SK-N-SH treated with all-trans-retinoic acid at 6 μM for 48 hours (cell line): ENCODE data around the gene TMEM263.

ENCODE experiments used
- ATAC-seq: fragments of 200-7000 bp; cut with Tn5 transposase; 3 replicates; pipeline ENCODE4 v1.9.1; 2020; ENCODE audit warnings: mild to moderate bottlenecking, moderate library complexity
- ARNTL ChIP-seq: fragments of 450-650 bp; formaldehyde crosslinking; IDR thresholded peaks from 2 replicates; pipeline ENCODE4 v1.5.0; 2020; ENCODE audit warnings: low read depth, mild to moderate bottlenecking, moderate library complexity, borderline replicate concordance
- CREB5 ChIP-seq: fragments of 250-450 bp; sonication (Bioruptor Pico); IDR thresholded peaks from 2 replicates; pipeline ENCODE4 v1.5.1; 2020; ENCODE audit warnings: low read depth, mild to moderate bottlenecking, moderate library complexity
- CSDC2 ChIP-seq: fragments of 250-450 bp; sonication (Bioruptor Pico); IDR thresholded peaks from 2 replicates; pipeline ENCODE4 v1.5.0; 2020; ENCODE audit warnings: mild to moderate bottlenecking, moderate library complexity
- CSRNP3 ChIP-seq: fragments of 250-450 bp; sonication (Bioruptor Pico); IDR thresholded peaks from 2 replicates; pipeline ENCODE4 v1.5.1; 2021; ENCODE audit warnings: mild to moderate bottlenecking, moderate library complexity
- ESRRG ChIP-seq: fragments of 250-450 bp; sonication (Bioruptor Pico); IDR thresholded peaks from 2 replicates; pipeline ENCODE4 v1.6.1; 2021; ENCODE audit warnings: mild to moderate bottlenecking
- GLIS3 ChIP-seq: fragments of 250-450 bp; sonication (Bioruptor Pico); IDR thresholded peaks from 2 replicates; pipeline ENCODE4 v1.5.0; 2020; ENCODE audit warnings: mild to moderate bottlenecking, moderate library complexity
- ISL1 ChIP-seq: fragments of 250-450 bp; sonication (Bioruptor Pico); IDR thresholded peaks from 2 replicates; pipeline ENCODE4 v2.1.2; 2022; ENCODE audit warnings: mild to moderate bottlenecking, moderate library complexity
- OSR1 ChIP-seq: fragments of 250-450 bp; sonication (Bioruptor Pico); IDR thresholded peaks from 2 replicates; pipeline ENCODE4 v1.8.0; 2022; ENCODE audit warnings: moderate library complexity, mild to moderate bottlenecking, inconsistent platforms
- POU6F1 ChIP-seq: fragments of 250-450 bp; sonication (Bioruptor Pico); IDR thresholded peaks from 2 replicates; pipeline ENCODE4 v1.8.0; 2021; ENCODE audit warnings: low read depth, mild to moderate bottlenecking, moderate library complexity, borderline replicate concordance
- PPARA ChIP-seq: fragments of 250-450 bp; sonication (Bioruptor Pico); IDR thresholded peaks from 2 replicates; pipeline ENCODE4 v1.5.0; 2020; ENCODE audit warnings: mild to moderate bottlenecking, borderline replicate concordance
- RARB ChIP-seq: fragments of 250-450 bp; sonication (Bioruptor Pico); IDR thresholded peaks from 2 replicates; pipeline ENCODE4 v1.8.0; 2021; ENCODE audit warnings: mild to moderate bottlenecking, moderate library complexity
- SNAI2 ChIP-seq: fragments of 250-450 bp; sonication (Bioruptor Pico); IDR thresholded peaks from 2 replicates; pipeline ENCODE4 v1.5.0; 2020; ENCODE audit warnings: mild to moderate bottlenecking, moderate library complexity
- TCF4 ChIP-seq: fragments of 250-450 bp; sonication (Bioruptor Pico); IDR thresholded peaks from 2 replicates; pipeline ENCODE4 v1.8.0; 2021; ENCODE audit warnings: mild to moderate bottlenecking, moderate library complexity, borderline replicate concordance
- TOX ChIP-seq: fragments of 250-450 bp; sonication (Bioruptor Pico); IDR thresholded peaks from 2 replicates; pipeline ENCODE4 v1.8.0; 2021; ENCODE audit warnings: mild to moderate bottlenecking, moderate library complexity, borderline replicate concordance
- ZC3H10 ChIP-seq: fragments of 250-450 bp; sonication (Bioruptor Pico); IDR thresholded peaks from 2 replicates; pipeline ENCODE4 v1.5.1; 2021; ENCODE audit warnings: mild to moderate bottlenecking, moderate library complexity
- ZFP3 ChIP-seq: fragments of 250-450 bp; sonication (Bioruptor Pico); IDR thresholded peaks from 2 replicates; pipeline ENCODE4 v1.5.0; 2020; ENCODE audit warnings: mild to moderate bottlenecking, moderate library complexity
- ZFP30 ChIP-seq: fragments of 450-650 bp; formaldehyde crosslinking; IDR thresholded peaks from 2 replicates; pipeline ENCODE4 v1.5.0; 2022; ENCODE audit warnings: mild to moderate bottlenecking, moderate library complexity
- ZNF565 ChIP-seq: fragments of 450-650 bp; formaldehyde crosslinking; conservative IDR thresholded peaks from 2 replicates; pipeline ENCODE4 v1.5.0; 2020; ENCODE audit warnings: low read depth, mild to moderate bottlenecking, moderate library complexity
- ZNF70 ChIP-seq: fragments of 450-650 bp; formaldehyde crosslinking; IDR thresholded peaks from 2 replicates; pipeline ENCODE4 v1.5.0; 2020; ENCODE audit warnings: mild to moderate bottlenecking, moderate library complexity
- ZNF8 ChIP-seq: fragments of 450-650 bp; formaldehyde crosslinking; IDR thresholded peaks from 2 replicates; pipeline ENCODE4 v1.5.0; 2020; ENCODE audit warnings: mild to moderate bottlenecking, moderate library complexity
- TF ChIP-seq, protein P1 (sequence below): fragments of 250-450 bp; sonication (Bioruptor Pico); IDR thresholded peaks from 2 replicates; pipeline ENCODE4 v1.8.0; 2020; ENCODE audit warnings: mild to moderate bottlenecking, moderate library complexity, borderline replicate concordance
- TF ChIP-seq, protein P2 (sequence below): fragments of 250-450 bp; sonication (Bioruptor Pico); IDR thresholded peaks from 2 replicates; pipeline ENCODE4 v1.5.0; 2020; ENCODE audit warnings: mild to moderate bottlenecking, moderate library complexity

TMEM263 gene

DNA sequence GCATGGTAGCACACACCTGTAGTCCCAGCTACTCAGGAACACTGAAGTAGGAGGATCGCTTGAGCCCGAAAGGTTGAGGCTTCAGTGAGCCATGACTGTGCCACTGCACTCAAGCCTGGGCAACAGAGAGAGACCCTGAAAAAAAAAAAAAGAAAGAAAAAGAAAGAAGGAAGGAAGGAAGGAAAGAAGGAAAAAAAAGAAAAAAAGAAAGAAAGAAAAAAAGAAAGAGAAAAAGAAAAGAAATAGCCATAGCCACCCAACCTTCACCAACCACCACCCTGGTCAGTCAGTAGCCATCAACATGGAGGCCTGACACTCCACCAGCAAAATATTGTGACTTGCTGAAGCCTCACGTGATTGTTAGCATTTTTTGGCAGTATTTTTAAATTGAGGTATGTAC lies 21.4 kb upstream of the TMEM263 start (continued):
- TF ChIP-seq, protein P1, sequence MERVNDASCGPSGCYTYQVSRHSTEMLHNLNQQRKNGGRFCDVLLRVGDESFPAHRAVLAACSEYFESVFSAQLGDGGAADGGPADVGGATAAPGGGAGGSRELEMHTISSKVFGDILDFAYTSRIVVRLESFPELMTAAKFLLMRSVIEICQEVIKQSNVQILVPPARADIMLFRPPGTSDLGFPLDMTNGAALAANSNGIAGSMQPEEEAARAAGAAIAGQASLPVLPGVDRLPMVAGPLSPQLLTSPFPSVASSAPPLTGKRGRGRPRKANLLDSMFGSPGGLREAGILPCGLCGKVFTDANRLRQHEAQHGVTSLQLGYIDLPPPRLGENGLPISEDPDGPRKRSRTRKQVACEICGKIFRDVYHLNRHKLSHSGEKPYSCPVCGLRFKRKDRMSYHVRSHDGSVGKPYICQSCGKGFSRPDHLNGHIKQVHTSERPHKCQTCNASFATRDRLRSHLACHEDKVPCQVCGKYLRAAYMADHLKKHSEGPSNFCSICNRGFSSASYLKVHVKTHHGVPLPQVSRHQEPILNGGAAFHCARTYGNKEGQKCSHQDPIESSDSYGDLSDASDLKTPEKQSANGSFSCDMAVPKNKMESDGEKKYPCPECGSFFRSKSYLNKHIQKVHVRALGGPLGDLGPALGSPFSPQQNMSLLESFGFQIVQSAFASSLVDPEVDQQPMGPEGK (CRISPR knock-in tag) = no peak
- no peak for TF ChIP-seq ESRRG (CRISPR knock-in tag)
- TF ChIP-seq RARB (CRISPR knock-in tag) = no peak

GRCh38 chr12:106941481-106942156 lies 14.1 kb upstream of the TMEM263 start:
- no peak for ATAC-seq
- TF ChIP-seq ESRRG (CRISPR knock-in tag) = no peak
- no peak for TF ChIP-seq CREB5 (CRISPR knock-in tag)
- no peak for TF ChIP-seq ZFP30 (CRISPR knock-in tag)
- TF ChIP-seq ARNTL (CRISPR knock-in tag) = no peak

DNA sequence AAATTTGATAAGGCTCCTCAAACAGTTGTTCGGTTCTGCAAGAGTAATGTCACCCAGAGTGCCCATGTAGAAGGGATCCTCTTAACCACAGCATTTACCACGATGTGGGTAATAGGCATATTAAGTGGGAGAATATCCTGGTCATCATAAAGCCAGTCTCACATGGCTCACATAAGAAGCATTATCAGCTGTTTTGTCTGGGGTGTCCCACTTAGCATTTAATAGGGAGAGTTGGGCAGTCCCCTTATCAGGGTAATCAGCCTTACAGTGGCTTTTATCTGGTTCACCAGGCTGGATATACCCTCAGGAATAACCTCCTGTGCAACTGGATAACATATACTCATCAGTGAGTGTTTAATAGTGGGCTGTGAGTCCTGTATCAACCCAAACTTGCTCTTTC lies 12.9 kb upstream of the TMEM263 start:
- no peak for TF ChIP-seq PPARA (CRISPR knock-in tag)
- no peak for TF ChIP-seq ZFP3
- TF ChIP-seq, protein P2, sequence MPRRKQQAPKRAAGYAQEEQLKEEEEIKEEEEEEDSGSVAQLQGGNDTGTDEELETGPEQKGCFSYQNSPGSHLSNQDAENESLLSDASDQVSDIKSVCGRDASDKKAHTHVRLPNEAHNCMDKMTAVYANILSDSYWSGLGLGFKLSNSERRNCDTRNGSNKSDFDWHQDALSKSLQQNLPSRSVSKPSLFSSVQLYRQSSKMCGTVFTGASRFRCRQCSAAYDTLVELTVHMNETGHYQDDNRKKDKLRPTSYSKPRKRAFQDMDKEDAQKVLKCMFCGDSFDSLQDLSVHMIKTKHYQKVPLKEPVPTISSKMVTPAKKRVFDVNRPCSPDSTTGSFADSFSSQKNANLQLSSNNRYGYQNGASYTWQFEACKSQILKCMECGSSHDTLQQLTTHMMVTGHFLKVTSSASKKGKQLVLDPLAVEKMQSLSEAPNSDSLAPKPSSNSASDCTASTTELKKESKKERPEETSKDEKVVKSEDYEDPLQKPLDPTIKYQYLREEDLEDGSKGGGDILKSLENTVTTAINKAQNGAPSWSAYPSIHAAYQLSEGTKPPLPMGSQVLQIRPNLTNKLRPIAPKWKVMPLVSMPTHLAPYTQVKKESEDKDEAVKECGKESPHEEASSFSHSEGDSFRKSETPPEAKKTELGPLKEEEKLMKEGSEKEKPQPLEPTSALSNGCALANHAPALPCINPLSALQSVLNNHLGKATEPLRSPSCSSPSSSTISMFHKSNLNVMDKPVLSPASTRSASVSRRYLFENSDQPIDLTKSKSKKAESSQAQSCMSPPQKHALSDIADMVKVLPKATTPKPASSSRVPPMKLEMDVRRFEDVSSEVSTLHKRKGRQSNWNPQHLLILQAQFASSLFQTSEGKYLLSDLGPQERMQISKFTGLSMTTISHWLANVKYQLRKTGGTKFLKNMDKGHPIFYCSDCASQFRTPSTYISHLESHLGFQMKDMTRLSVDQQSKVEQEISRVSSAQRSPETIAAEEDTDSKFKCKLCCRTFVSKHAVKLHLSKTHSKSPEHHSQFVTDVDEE (CRISPR knock-in tag) = no peak
- TF ChIP-seq ISL1 (CRISPR knock-in tag) = no peak
- no peak for TF ChIP-seq CSDC2 (CRISPR knock-in tag)
- TF ChIP-seq OSR1 (CRISPR knock-in tag) = no peak
- TF ChIP-seq ZNF8 (CRISPR knock-in tag) = no peak
- TF ChIP-seq ZNF565 (CRISPR knock-in tag) = no peak
- no peak for TF ChIP-seq TCF4 (CRISPR knock-in tag)
- no peak for TF ChIP-seq ESRRG (CRISPR knock-in tag)
- no peak for TF ChIP-seq SNAI2 (CRISPR knock-in tag)
- no peak for TF ChIP-seq GLIS3 (CRISPR knock-in tag)
- TF ChIP-seq ZC3H10 (CRISPR knock-in tag) = no peak
- no peak for TF ChIP-seq CREB5 (CRISPR knock-in tag)
- no peak for ATAC-seq

- ATAC-seq = no peak
- TF ChIP-seq TOX (no peak), CSRNP3 (CRISPR knock-in tag) (no peak), ZNF8 (CRISPR knock-in tag) (no peak), ISL1 (CRISPR knock-in tag) (no peak), ESRRG (CRISPR knock-in tag) (no peak), GLIS3 (CRISPR knock-in tag) (no peak), ZNF70 (CRISPR knock-in tag) (no peak), ZFP3 (no peak), POU6F1 (CRISPR knock-in tag) (no peak), SNAI2 (CRISPR knock-in tag) (no peak), CSDC2 (CRISPR knock-in tag) (no peak), PPARA (CRISPR knock-in tag) (no peak)
- TF ChIP-seq, protein P2 (CRISPR knock-in tag) = no peak
These were observed 10.4 kb upstream of the TMEM263 start for GRCh38 chr12:106945261-106945851.
